Left lung (tissue), 10 donors: ENCODE results near the gene PLCL2. TPM values are rescaled to one million over a fixed set of nuclear protein-coding genes. Genes with fewer than 3 reads are reported as not detected.

ENCODE experiments used
- ATAC-seq: fragments of 200-7000 bp; cut with Tn5 transposase; one replicate; pipeline ENCODE4 v1.9.1; 2020; ENCODE audit warnings: moderate library complexity
- DNase-seq, 4 donors: peaks; one replicate each; pipeline ENCODE4 v3.0.0-alpha.2; 2013 to 2020
- H3K27ac ChIP-seq, 2 donors: fragments of 200-600 bp; sonication (generic) in 1 of 2; one replicate each; pipeline versions ENCODE4 v1.5.0 to v1.8.0; 2020 to 2021
- H3K27me3 ChIP-seq, 2 donors: fragments of 200-600 bp; sonication (generic) in 1 of 2; one replicate each; pipeline versions ENCODE4 v1.5.0 to v1.8.0; 2020 to 2021
- H3K36me3 ChIP-seq, 2 donors: fragments of 200-600 bp; sonication (generic) in 1 of 2; one replicate each; pipeline versions ENCODE4 v1.5.0 to v1.8.0; 2020 to 2021
- H3K4me1 ChIP-seq, 2 donors: fragments of 200-600 bp; one replicate each; pipeline ENCODE4 v1.8.0; 2021
- H3K4me3 ChIP-seq, 2 donors: fragments of 200-600 bp; sonication (generic) in 1 of 2; one replicate each; pipeline versions ENCODE4 v1.5.0 to v1.8.0; 2020 to 2021; ENCODE audit warnings: mild to moderate bottlenecking in 1 of 2
- H3K9me3 ChIP-seq, 2 donors: fragments of 200-600 bp; sonication (generic) in 1 of 2; one replicate each; pipeline versions ENCODE4 v1.5.0 to v1.8.0; 2020 to 2021
- intact Hi-C, 2 donors: fragments of 100-400 bp; cut with DNase I; formaldehyde crosslinking; loops; one replicate each; pipeline versions ENCODE4 v1.11.2 to v1.14.2; 2022
- polyA plus RNA-seq, 6 donors: library from polyadenylated mRNA; unstranded; fragments of 120-200 nt; gene quantifications; one replicate each; pipeline ENCODE4 v1.2.1, GENCODE V29; 2013; ENCODE audit not compliant: insufficient read length in 6 of 6
- total RNA-seq, 2 donors: library from RNA; stranded (reverse); fragmentation: NEBNext Ultra II Directional; extraction: Animal tissue kit (Norgen Biotek cat#: 25700); gene quantifications; one replicate each; pipeline ENCODE4 v1.2.1, GENCODE V29; 2021
- TF ChIP-seq, protein P1 (sequence below), 2 donors: fragments of 200-600 bp; sonication (generic) in 1 of 2; IDR thresholded peaks; one replicate each; pipeline versions ENCODE4 v1.5.0 to v1.8.0; 2021; ENCODE audit warnings: antibody characterized with exemption in 2 of 2
- donor health status: DM: no; HTN: yes; CAD: no.
- donor health status: DM: no; HTN: no; CAD: no.

PLCL2 gene
- total and polyA plus RNA-seq, 8 donors, result 7.8 to 15.7 (median 10.1) TPM

DNA sequence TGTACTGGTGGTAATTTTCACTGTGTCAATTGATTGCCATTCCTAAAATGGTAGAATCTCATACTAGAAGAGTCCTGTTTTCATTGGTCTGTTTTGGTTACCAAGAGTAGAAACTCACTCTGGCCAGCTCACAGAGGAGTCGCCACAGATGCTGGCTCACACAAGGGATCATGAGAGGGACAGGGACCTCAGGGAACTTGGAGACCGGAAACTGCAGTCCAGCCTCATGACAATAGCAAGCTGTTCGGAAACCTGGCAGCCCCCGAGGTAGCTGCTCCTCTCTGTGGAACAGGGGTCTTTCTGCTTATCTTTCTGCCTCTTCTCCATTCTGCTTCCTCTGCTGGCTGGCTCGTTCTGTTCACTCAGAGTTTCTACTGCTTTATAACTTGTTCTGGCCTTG is 192.9 kb downstream of the PLCL2 start:
- intact Hi-C loops, result no loop called here
- peaks cover 0 to 24% of the 10 kb centered on the region in 2 donors for H3K36me3 ChIP-seq
- H3K27ac ChIP-seq, result no peak overlapping the region
- ATAC-seq, result no peak
- no peaks in the 10 kb centered on the region for H3K9me3 ChIP-seq
- TF ChIP-seq, protein P1, sequence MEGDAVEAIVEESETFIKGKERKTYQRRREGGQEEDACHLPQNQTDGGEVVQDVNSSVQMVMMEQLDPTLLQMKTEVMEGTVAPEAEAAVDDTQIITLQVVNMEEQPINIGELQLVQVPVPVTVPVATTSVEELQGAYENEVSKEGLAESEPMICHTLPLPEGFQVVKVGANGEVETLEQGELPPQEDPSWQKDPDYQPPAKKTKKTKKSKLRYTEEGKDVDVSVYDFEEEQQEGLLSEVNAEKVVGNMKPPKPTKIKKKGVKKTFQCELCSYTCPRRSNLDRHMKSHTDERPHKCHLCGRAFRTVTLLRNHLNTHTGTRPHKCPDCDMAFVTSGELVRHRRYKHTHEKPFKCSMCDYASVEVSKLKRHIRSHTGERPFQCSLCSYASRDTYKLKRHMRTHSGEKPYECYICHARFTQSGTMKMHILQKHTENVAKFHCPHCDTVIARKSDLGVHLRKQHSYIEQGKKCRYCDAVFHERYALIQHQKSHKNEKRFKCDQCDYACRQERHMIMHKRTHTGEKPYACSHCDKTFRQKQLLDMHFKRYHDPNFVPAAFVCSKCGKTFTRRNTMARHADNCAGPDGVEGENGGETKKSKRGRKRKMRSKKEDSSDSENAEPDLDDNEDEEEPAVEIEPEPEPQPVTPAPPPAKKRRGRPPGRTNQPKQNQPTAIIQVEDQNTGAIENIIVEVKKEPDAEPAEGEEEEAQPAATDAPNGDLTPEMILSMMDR (IDR thresholded peaks at IDR 0.05), result no peak
- H3K27me3 ChIP-seq, result no peaks in the 10 kb centered on the region
- H3K4me3 ChIP-seq, result no peak overlapping the region
- H3K4me1 ChIP-seq, result no peaks in the 10 kb centered on the region
- DNase-seq, result peak in 1 of 4 donors; percentile 24

DNA sequence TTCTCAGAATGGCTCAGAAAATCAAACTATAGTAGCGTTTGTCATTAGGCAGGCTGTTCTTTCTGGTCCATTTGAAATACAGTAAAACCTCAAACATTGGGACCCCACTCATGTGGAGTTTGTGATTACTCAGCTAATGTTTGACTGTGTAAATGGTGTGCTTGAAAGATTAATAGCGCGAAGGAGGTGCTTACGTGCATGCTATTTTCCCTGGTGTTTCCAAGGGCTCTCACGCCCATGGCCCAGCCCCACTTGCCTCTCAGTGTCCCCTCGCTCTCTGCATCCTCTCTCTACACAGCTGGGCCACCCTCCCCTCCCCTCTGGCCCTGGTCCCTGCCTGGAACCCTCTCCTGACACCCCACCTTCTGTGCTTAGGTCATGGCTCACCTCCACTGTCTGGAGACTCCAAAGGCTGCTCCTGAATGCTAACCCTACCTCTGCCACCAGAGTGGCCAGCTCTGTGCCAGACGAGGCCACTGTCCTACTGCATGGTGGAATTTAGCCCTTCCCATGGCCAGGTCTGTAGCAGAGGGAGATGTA is 194.2 kb downstream of the PLCL2 start:
- ATAC-seq (no peak), DNase-seq (peak in 1 of 4 donors; percentile 39)
- intact Hi-C loops, result no loop called here
- TF ChIP-seq, protein P1 (IDR thresholded peaks at IDR 0.05), result no peak
- no peak overlapping the region for H3K27ac ChIP-seq
- H3K4me3 ChIP-seq, result no peak overlapping the region
- H3K27me3 ChIP-seq, result no peaks in the 10 kb centered on the region
- H3K4me1 ChIP-seq, result no peaks in the 10 kb centered on the region
- H3K36me3 ChIP-seq, result peaks cover 0 to 24% of the 10 kb centered on the region in 2 donors
- no peaks in the 10 kb centered on the region for H3K9me3 ChIP-seq

GRCh38 chr3:17079933-17080332 is 195.2 kb downstream of the PLCL2 start:
- TF ChIP-seq, protein P1 (IDR thresholded peaks at IDR 0.05), result no peak
- DNase-seq, result no peak
- no peak for ATAC-seq
- Histone ChIP-seq H3K4me1 (no peaks in the 10 kb centered on the region), H3K27me3 (no peaks in the 10 kb centered on the region), H3K9me3 (no peaks in the 10 kb centered on the region), H3K27ac (no peak overlapping the region), H3K36me3 (peaks cover 0 to 24% of the 10 kb centered on the region in 2 donors), H3K4me3 (no peak overlapping the region)
- intact Hi-C loops, result no loop called here

GRCh38 chr3:17081520-17081919 is 196.8 kb downstream of the PLCL2 start:
- no peak overlapping the region for H3K27ac ChIP-seq
- DNase-seq (no peak), ATAC-seq (no peak)
- TF ChIP-seq, protein P1 (IDR thresholded peaks at IDR 0.05), result no peak
- H3K4me1 ChIP-seq, result no peaks in the 10 kb centered on the region
- no peak overlapping the region for H3K4me3 ChIP-seq
- intact Hi-C loops, result no loop called here
- H3K9me3 ChIP-seq, result no peaks in the 10 kb centered on the region
- peaks cover 0 to 24% of the 10 kb centered on the region in 2 donors for H3K36me3 ChIP-seq
- H3K27me3 ChIP-seq, result no peaks in the 10 kb centered on the region

GRCh38 chr3:17087509-17087908 is 202.8 kb downstream of the PLCL2 start:
- ATAC-seq, result no peak
- H3K4me1 ChIP-seq, result no peaks in the 10 kb centered on the region
- H3K36me3 ChIP-seq, result peaks cover 0 to 17% of the 10 kb centered on the region in 2 donors
- no peak overlapping the region for H3K27ac ChIP-seq
- intact Hi-C loops, result no loop called here
- H3K9me3 ChIP-seq, result no peaks in the 10 kb centered on the region
- no peak overlapping the region for H3K4me3 ChIP-seq
- no peak for DNase-seq
- TF ChIP-seq, protein P1 (IDR thresholded peaks at IDR 0.05), result no peak
- no peaks in the 10 kb centered on the region for H3K27me3 ChIP-seq
